ENCODE measurements around the gene SHISAL2A.
"Not testable (repeated sequence)": the region's sequence is repeated elsewhere in the genome, so short reads cannot be mapped to it uniquely, and the experiment has no call there.

The SHISAL2A gene

DNA sequence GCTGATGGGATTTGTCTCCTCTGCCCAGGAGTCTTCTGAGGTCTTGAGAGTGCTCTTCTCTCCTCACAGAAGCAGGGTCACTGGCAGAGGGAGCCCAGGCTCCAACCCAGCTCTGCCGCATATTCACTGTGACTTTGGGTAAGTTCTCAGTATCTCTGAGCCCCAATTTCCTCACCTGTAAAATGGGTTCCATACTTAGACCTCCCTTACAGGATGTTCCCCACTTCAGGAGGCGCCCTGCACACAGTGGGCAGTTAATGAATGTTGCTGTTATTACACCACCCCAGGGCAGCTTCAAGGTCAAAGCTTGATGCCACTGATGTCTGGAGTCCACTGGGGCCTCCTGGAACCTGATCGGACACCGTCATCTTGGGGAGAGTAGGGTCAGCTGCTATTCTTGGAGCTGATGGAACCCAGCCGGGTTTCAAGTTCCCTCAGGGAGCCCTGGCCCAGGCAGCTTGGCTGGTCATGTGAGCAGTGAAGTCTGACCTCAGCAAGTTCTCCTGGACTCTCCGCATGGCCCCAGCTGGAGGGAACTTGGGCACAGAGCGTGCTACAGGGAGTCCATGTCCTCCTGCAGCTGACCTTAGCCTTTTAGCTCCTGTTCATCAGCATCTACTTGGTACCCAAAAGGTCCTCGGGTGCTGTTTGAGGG, 43.4 kb downstream of the SHISAL2A start:
- no peak overlapping the region for H3K9ac ChIP-seq (ENCODE audit: low read depth, low read length)
- no peaks in the 10 kb centered on the region for H3K9me3 ChIP-seq (ENCODE audit: insufficient read depth, low read depth, low read length)
- no peaks in the 10 kb centered on the region for H3K27me3 ChIP-seq (ENCODE audit: insufficient read depth, low read length)
- no peak overlapping the region for H3K27ac ChIP-seq (ENCODE audit: low read length)
- peaks cover 8% of the 10 kb centered on the region; the same call in 1 of the 2 replicates for H3K4me1 ChIP-seq (ENCODE audit: insufficient read depth, low read length)
- H3K4me3 ChIP-seq (ENCODE audit: low read length) = no peak overlapping the region
- H3K36me3 ChIP-seq (ENCODE audit: insufficient read depth, low read depth, low read length) = no peaks in the 10 kb centered on the region

DNA sequence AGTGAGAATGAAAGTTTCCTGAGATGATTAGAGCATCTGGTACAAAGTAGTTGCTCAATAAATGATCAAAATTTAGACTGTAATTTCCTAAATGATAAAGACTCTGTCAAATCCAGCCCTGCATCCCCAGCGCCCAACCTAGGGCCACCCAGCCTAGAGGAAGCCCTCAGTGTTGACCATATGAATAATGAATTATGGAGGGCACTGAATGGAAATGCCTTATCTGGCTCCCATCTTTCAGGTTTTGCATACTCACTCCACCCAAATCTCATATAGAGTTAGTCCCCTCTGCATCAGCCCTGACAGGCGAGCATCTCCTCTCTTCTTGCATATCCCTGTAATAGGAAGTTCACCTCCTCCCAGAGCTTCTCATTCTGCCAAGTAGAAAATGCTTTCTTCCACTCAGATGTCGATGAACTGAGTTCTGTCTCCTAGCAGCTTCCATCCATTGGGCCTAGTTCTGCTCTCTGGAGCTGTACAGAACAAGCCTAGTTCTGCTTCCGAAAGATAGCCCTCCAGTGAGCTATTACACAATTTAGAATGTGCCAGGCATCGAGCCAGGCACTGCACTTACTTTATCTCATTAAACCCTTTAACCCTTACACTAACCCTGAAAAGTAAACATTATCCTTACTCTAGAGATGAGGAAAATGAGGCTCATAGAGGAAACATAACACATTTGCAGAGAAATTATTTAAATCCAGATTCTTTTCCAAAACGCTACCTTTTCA, 44.3 kb downstream of the SHISAL2A start:
- no peaks in the 10 kb centered on the region for H3K27me3 ChIP-seq (ENCODE audit: insufficient read depth, low read length)
- peaks cover 8% of the 10 kb centered on the region; the same call in 1 of the 2 replicates for H3K4me1 ChIP-seq (ENCODE audit: insufficient read depth, low read length)
- no peak overlapping the region for H3K9ac ChIP-seq (ENCODE audit: low read depth, low read length)
- no peaks in the 10 kb centered on the region for H3K9me3 ChIP-seq (ENCODE audit: insufficient read depth, low read depth, low read length)
- H3K4me3 ChIP-seq (ENCODE audit: low read length) = no peak overlapping the region
- no peak overlapping the region for H3K27ac ChIP-seq (ENCODE audit: low read length)
- H3K36me3 ChIP-seq (ENCODE audit: insufficient read depth, low read depth, low read length) = no peaks in the 10 kb centered on the region

DNA sequence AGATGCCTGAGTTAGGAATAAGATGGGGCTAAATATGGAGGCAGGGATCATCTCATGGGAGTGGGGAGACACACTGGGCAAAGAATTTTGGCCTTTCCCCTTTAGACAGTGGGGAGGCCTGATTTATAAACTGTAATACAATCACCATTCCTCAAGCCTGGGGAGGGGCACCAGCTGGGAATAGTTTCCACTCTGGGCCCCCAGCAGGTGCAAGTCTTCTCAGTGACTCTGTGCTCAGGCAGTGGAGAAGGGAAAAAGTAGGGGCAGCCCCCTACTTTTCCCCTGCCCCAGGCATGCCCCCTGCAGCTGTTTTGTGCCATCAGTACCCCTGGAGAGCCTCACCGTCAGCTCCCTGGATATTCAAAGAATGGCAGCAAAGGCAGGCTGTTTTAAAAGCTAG, 46.1 kb downstream of the SHISAL2A start:
- Histone ChIP-seq H3K36me3 (ENCODE audit: insufficient read depth, low read depth, low read length) (no peaks in the 10 kb centered on the region), H3K27me3 (ENCODE audit: insufficient read depth, low read length) (no peaks in the 10 kb centered on the region), H3K4me1 (ENCODE audit: insufficient read depth, low read length) (peaks cover 8% of the 10 kb centered on the region; the same call in 1 of the 2 replicates), H3K9me3 (ENCODE audit: insufficient read depth, low read depth, low read length) (no peaks in the 10 kb centered on the region; the same call in 1 of the 2 replicates), H3K27ac (ENCODE audit: low read length) (no peak overlapping the region), H3K9ac (ENCODE audit: low read depth, low read length) (no peak overlapping the region), H3K4me3 (ENCODE audit: low read length) (no peak overlapping the region)

DNA sequence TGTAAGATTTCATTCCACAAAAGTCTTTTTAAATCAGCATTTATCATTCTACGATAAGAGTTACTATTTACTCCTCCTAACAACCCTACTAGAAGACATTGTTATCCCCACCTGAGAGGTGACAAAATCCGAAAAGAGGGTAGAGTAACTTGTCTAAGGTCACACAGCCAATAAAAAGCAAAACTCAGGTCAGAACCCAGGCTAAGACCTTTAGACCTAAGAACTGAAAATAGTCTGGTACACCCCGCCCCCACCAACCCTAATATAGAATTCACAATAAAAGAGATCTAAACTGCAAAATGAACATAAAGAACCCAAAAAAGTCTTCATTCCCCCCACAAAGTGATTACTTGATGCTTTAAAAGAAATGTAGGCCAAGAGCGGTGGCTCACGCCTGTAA, 46.5 kb downstream of the SHISAL2A start:
- Histone ChIP-seq H3K27ac (ENCODE audit: low read length) (no peak overlapping the region), H3K9me3 (ENCODE audit: insufficient read depth, low read depth, low read length) (no peaks in the 10 kb centered on the region; the same call in 1 of the 2 replicates), H3K27me3 (ENCODE audit: insufficient read depth, low read length) (no peaks in the 10 kb centered on the region), H3K4me1 (ENCODE audit: insufficient read depth, low read length) (peaks cover 8% of the 10 kb centered on the region; the same call in 1 of the 2 replicates), H3K9ac (ENCODE audit: low read depth, low read length) (no peak overlapping the region), H3K36me3 (ENCODE audit: insufficient read depth, low read depth, low read length) (0 out of 2 replicates have a peak, but pooled peaks cover under 1% of the 10 kb centered on the region), H3K4me3 (ENCODE audit: low read length) (no peak overlapping the region)

DNA sequence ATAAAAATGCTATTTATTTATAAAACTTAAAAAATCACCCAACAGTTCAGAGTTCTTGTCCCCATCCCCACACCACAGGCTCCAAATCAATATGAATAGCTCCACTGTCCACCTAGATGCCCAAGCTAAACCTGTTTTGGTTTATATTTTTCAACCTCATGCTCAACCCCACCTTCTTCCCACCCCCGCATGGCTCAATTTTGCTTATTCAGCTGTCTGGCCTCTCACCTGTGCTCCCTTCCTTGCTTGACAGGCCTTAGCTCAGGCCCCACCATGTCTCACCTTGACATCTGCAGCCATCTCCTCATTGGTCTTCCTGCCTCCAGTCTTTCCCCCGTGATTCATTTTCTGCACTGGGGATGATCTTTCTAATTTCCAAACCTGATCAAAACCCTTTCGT, 47.4 kb downstream of the SHISAL2A start:
- H3K4me1 ChIP-seq (ENCODE audit: insufficient read depth, low read length) = peaks cover 5% of the 10 kb centered on the region; the same call in 1 of the 2 replicates

DNA sequence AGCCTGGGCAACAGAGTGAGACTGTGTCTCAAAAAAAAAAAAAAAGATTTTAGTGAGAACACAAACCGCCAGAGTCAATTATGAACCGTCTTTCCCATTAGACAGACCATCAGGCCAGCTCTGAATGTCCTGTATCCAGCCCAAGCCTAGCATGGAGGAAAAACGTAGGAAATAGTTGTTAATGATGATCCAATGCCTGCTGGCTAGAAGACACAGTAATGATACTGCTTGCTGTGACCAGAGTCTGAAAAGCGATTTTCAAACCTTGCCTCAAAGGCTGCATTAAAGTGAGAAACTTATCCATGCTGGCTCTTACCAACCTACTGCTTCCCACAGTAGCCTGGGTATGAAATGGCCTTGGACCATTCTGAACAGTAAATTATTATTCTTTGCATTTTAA, 48.2 kb downstream of the SHISAL2A start:
- Histone ChIP-seq H3K4me1 (ENCODE audit: insufficient read depth, low read length) (peaks cover 5% of the 10 kb centered on the region; the same call in 1 of the 2 replicates), H3K36me3 (ENCODE audit: insufficient read depth, low read depth, low read length) (peaks cover 17% of the 10 kb centered on the region; the same call in 1 of the 2 replicates), H3K9me3 (ENCODE audit: insufficient read depth, low read depth, low read length) (no peaks in the 10 kb centered on the region; the same call in 1 of the 2 replicates), H3K27me3 (ENCODE audit: insufficient read depth, low read length) (no peaks in the 10 kb centered on the region), H3K9ac (ENCODE audit: low read depth, low read length) (no peak overlapping the region), H3K27ac (ENCODE audit: low read length) (no peak overlapping the region), H3K4me3 (ENCODE audit: low read length) (no peak overlapping the region)

More for the DNA sequence above, 47.4 kb downstream of the SHISAL2A start:
- Histone ChIP-seq H3K9me3 (ENCODE audit: insufficient read depth, low read depth, low read length) (no peaks in the 10 kb centered on the region; the same call in 1 of the 2 replicates), H3K36me3 (ENCODE audit: insufficient read depth, low read depth, low read length) (peaks cover 9% of the 10 kb centered on the region; the same call in 1 of the 2 replicates), H3K27me3 (ENCODE audit: insufficient read depth, low read length) (no peaks in the 10 kb centered on the region), H3K27ac (ENCODE audit: low read length) (no peak overlapping the region), H3K4me3 (ENCODE audit: low read length) (no peak overlapping the region), H3K9ac (ENCODE audit: low read depth, low read length) (no peak overlapping the region)

DNA sequence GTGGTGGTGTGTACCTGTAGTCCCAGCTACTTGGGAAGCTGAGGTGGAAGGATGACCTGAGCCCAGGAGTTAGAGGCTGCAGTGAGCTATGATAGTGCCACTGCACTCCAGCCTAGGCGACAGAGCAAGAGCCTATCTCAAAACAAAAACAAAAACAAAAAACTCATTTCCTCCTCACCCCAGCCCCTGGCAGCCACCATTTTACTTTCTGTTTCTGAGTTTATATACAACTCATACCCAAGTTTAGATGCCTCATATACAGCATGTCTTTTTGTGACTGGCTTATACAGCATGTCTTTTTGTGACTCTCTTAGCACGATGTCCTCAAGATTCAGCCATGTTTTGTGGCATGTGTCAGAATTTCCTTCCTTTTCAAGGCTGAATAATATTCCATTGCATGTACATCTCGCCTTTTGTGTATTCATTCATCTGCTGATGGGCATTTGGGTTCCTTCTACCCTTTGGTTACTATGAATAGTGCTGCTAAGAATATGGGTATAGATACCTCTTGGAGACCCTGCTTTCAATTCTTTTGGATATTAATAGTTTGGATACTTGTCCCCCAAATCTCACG, 50.5 kb downstream of the SHISAL2A start:
- no peak overlapping the region for H3K9ac ChIP-seq (ENCODE audit: low read depth, low read length)
- H3K4me3 ChIP-seq (ENCODE audit: low read length) = no peak overlapping the region
- H3K27me3 ChIP-seq (ENCODE audit: insufficient read depth, low read length) = no peaks in the 10 kb centered on the region
- H3K4me1 ChIP-seq (ENCODE audit: insufficient read depth, low read length) = peaks cover 5% of the 10 kb centered on the region; the same call in 1 of the 2 replicates
- H3K27ac ChIP-seq (ENCODE audit: low read length) = no peak overlapping the region
- H3K36me3 ChIP-seq (ENCODE audit: insufficient read depth, low read depth, low read length) = peaks cover 38% of the 10 kb centered on the region
- no peaks in the 10 kb centered on the region; the same call in 1 of the 2 replicates for H3K9me3 ChIP-seq (ENCODE audit: insufficient read depth, low read depth, low read length)

DNA sequence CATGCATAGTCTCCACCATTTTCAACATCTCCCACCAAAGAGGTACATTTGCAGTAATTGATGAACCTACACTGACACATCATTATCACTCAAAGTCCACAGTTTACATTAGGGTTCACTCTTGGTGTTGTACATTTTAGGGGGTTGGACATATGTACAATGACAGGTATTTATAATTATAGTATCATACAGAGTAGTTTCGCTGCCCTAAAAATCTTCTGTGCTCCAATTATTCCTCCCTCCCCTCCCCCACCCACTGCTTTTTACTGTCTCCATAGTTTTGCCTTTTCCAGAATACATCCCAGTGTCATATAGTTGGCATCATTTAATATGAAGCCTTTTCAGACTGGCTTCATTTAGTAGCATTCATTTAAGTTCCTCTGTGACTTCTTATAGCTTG, 51.6 kb downstream of the SHISAL2A start:
- no peaks in the 10 kb centered on the region for H3K27me3 ChIP-seq (ENCODE audit: insufficient read depth, low read length)
- no peak overlapping the region for H3K4me3 ChIP-seq (ENCODE audit: low read length)
- no peak overlapping the region for H3K27ac ChIP-seq (ENCODE audit: low read length)
- H3K9me3 ChIP-seq (ENCODE audit: insufficient read depth, low read depth, low read length) = no peaks in the 10 kb centered on the region; the same call in 1 of the 2 replicates
- H3K9ac ChIP-seq (ENCODE audit: low read depth, low read length) = no peak overlapping the region
- H3K4me1 ChIP-seq (ENCODE audit: insufficient read depth, low read length) = no peaks in the 10 kb centered on the region; the same call in 1 of the 2 replicates
- H3K36me3 ChIP-seq (ENCODE audit: insufficient read depth, low read depth, low read length) = peaks cover 46% of the 10 kb centered on the region

DNA sequence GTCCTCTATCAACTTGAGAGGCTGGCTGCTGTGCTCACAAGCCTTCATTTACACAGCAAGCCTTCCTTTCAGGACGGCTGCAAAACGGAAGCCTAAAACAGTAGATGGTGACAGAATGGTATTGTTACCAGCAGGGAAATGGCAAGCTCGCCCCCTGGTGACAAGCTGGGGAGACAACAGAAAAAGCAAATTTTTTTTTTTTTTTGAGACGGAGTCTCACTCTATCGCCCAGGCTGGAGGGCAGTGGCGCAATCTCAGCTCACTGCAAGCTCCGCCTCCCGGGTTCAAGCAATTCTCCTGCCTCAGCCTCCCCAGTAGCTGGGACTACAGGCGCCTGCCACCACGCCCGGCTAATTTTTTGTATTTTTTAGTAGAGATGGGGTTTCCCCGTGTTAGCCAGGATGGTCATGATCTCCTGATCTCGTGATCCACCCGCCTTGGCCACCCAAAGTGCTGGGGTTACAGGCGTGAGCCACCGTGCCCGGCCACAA, 53.3 kb downstream of the SHISAL2A start:
- peaks cover 60% of the 10 kb centered on the region for H3K36me3 ChIP-seq (ENCODE audit: insufficient read depth, low read depth, low read length)
- not testable (repeated sequence) for H3K4me1 ChIP-seq (ENCODE audit: insufficient read depth, low read length); H3K9ac ChIP-seq (ENCODE audit: low read depth, low read length); H3K27me3 ChIP-seq (ENCODE audit: insufficient read depth, low read length); H3K4me3 ChIP-seq (ENCODE audit: low read length); H3K27ac ChIP-seq (ENCODE audit: low read length); H3K9me3 ChIP-seq (ENCODE audit: insufficient read depth, low read depth, low read length)

DNA sequence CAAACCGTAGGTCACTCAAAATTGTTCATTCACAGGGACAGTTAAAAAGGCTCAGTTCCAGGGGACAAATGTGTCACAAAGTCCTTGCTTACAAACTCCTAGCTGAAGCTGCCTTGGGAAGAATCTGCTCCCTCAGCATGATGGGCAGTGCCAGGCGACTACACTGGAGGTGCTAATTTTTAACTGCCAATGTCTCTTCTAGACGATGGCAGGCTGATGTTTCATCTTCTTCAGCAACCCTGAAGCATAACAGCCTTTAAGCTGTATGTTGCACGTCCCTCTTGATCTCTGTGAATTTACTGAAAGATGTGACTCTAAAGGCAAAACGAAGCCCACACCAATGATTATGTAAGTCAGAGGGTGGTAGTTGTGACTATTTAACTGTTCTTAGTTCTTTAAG, 53.9 kb downstream of the SHISAL2A start:
- H3K27ac ChIP-seq (ENCODE audit: low read length) = no peak overlapping the region
- H3K4me3 ChIP-seq (ENCODE audit: low read length) = no peak overlapping the region
- H3K4me1 ChIP-seq (ENCODE audit: insufficient read depth, low read length) = no peaks in the 10 kb centered on the region; the same call in 1 of the 2 replicates
- no peaks in the 10 kb centered on the region for H3K27me3 ChIP-seq (ENCODE audit: insufficient read depth, low read length)
- no peak overlapping the region for H3K9ac ChIP-seq (ENCODE audit: low read depth, low read length)
- peaks cover 65% of the 10 kb centered on the region for H3K36me3 ChIP-seq (ENCODE audit: insufficient read depth, low read depth, low read length)
- no peaks in the 10 kb centered on the region; the same call in 1 of the 2 replicates for H3K9me3 ChIP-seq (ENCODE audit: insufficient read depth, low read depth, low read length)

DNA sequence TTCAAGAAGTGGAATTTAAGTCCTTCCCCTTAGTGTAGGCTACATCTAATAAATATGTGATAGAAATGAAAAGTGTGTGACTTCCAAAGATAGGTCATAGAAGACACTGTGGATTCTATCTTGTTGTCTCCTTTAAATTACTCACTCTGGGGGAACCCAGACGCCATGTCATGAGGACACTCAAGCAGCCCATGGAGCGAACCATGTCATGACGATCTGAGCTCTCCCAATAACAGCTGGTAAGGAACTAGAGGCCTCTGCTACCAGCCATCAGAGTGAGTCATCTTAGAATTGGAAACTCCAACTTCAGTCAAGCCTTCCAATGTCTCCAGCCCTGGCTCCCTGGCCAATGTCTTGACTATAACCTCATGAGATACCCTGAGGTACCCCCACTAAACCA, 58.9 kb downstream of the SHISAL2A start:
- Histone ChIP-seq H3K27me3 (ENCODE audit: insufficient read depth, low read length) (no peaks in the 10 kb centered on the region), H3K4me1 (ENCODE audit: insufficient read depth, low read length) (no peaks in the 10 kb centered on the region), H3K9me3 (ENCODE audit: insufficient read depth, low read depth, low read length) (no peaks in the 10 kb centered on the region), H3K4me3 (ENCODE audit: low read length) (no peak overlapping the region), H3K36me3 (ENCODE audit: insufficient read depth, low read depth, low read length) (peaks cover 58% of the 10 kb centered on the region), H3K27ac (ENCODE audit: low read length) (no peak overlapping the region), H3K9ac (ENCODE audit: low read depth, low read length) (no peak overlapping the region)

All from iPS-20b (cell line).